Neural cell (in vitro differentiated cells): Measurements from ENCODE around the gene C3orf62. TPM values are rescaled to one million over a fixed set of nuclear protein-coding genes. Genes with fewer than 3 reads are reported as not detected.

Experiments used
- H2AFZ ChIP-seq: fragments of 200-600, 300-800 bp; sonication (generic), shearing (Covaris generic); 2 replicates; pipeline ENCODE4 v1.6.0; 2014; ENCODE audit warnings: low read depth, mild to moderate bottlenecking, antibody characterized with exemption, low read length, moderate library complexity
- H3F3A ChIP-seq: fragments of 200-600 bp; shearing (Covaris generic); 2 replicates; pipeline ENCODE4 v1.6.1; 2016; ENCODE audit warnings: mild to moderate bottlenecking, moderate library complexity, mixed read lengths, antibody characterized with exemption, low read length; ENCODE audit not compliant: insufficient read depth, poor library complexity, severe bottlenecking
- H3K27ac ChIP-seq: fragments of 200-600, 300-800 bp; sonication (generic), shearing (Covaris generic); 2 replicates; pipeline ENCODE4 v1.5.1; 2014; ENCODE audit warnings: mild to moderate bottlenecking, low read length, moderate library complexity
- H3K27me3 ChIP-seq: fragments of 300-800, 200-600 bp; sonication (generic), shearing (Covaris generic); 2 replicates; pipeline ENCODE4 v1.6.0; 2014; ENCODE audit warnings: mild to moderate bottlenecking, low read depth, low read length, moderate library complexity; ENCODE audit not compliant: insufficient read depth
- H3K36me3 ChIP-seq: fragments of 300-800, 200-600 bp; sonication (generic), shearing (Covaris generic); 2 replicates; pipeline ENCODE4 v1.5.1; 2014; ENCODE audit warnings: mild to moderate bottlenecking, antibody characterized with exemption, low read length, moderate library complexity; ENCODE audit not compliant: insufficient read depth
- H3K4me2 ChIP-seq: fragments of 300-800, 200-600 bp; sonication (generic), shearing (Covaris generic); 2 replicates; pipeline ENCODE4 v1.6.0; 2014; ENCODE audit warnings: mild to moderate bottlenecking, low read length
- H3K4me3 ChIP-seq: fragments of 300-800, 200-600 bp; sonication (generic), shearing (Covaris generic); 2 replicates; pipeline ENCODE4 v1.5.1; 2014; ENCODE audit warnings: mild to moderate bottlenecking, low read length, moderate library complexity
- H3K79me2 ChIP-seq: fragments of 200-600 bp; shearing (Covaris generic); replicated peaks from 2 replicates; pipeline ENCODE4 v1.6.0; 2014; ENCODE audit warnings: mild to moderate bottlenecking, low read length, moderate library complexity; ENCODE audit not compliant: insufficient read depth
- H3K9ac ChIP-seq: fragments of 300-800, 200-600 bp; sonication (generic), shearing (Covaris generic); 2 replicates; pipeline ENCODE4 v1.6.1; 2016; ENCODE audit warnings: mild to moderate bottlenecking, low read length, mixed read lengths
- H3K9me2 ChIP-seq: fragments of 200-600 bp; shearing (Covaris generic); 2 replicates; pipeline ENCODE4 v1.6.1; 2016; ENCODE audit warnings: mild to moderate bottlenecking, low read length, mixed read lengths; ENCODE audit not compliant: insufficient read depth
- H3K9me3 ChIP-seq: fragments of 200-600, 300-800 bp; sonication (generic), shearing (Covaris generic); 2 replicates; pipeline ENCODE4 v1.6.1; 2016; ENCODE audit warnings: mild to moderate bottlenecking, mixed run types, low read length, moderate library complexity, mixed read lengths
- H4K20me1 ChIP-seq: fragments of 200-600 bp; shearing (Covaris generic); 2 replicates; pipeline ENCODE4 v1.6.1; 2016; ENCODE audit warnings: mild to moderate bottlenecking, mixed run types; ENCODE audit not compliant: insufficient read depth
- CTCF ChIP-seq: fragments of 450-650 bp; IDR thresholded peaks from 2 replicates; pipeline ENCODE4 v1.5.1; 2014; ENCODE audit warnings: antibody characterized with exemption, mild to moderate bottlenecking, moderate library complexity; ENCODE audit not compliant: poor library complexity, severe bottlenecking
- EP300 ChIP-seq: fragments of 450-650 bp; conservative IDR thresholded peaks from 2 replicates; pipeline ENCODE4 v1.6.1; 2014; ENCODE audit warnings: antibody characterized with exemption, mild to moderate bottlenecking, moderate library complexity; ENCODE audit not compliant: poor library complexity, severe bottlenecking
- EZH2 ChIP-seq: fragments of 200-600, 300-800 bp; shearing (Covaris generic), sonication (generic); IDR thresholded peaks from 2 replicates; pipeline ENCODE4 v1.6.1; 2014; ENCODE audit warnings: antibody characterized with exemption, low read length, borderline replicate concordance, mild to moderate bottlenecking; ENCODE audit not compliant: insufficient read depth, poor library complexity, severe bottlenecking
- MXI1 ChIP-seq: fragments of 450-650 bp; conservative IDR thresholded peaks from 2 replicates; pipeline ENCODE4 v1.6.1; 2014; ENCODE audit warnings: antibody characterized with exemption, mild to moderate bottlenecking; ENCODE audit not compliant: poor library complexity, severe bottlenecking
- POLR2AphosphoS5 ChIP-seq: IDR thresholded peaks from 2 replicates; pipeline ENCODE4 v1.6.1; 2012
- RAD21 ChIP-seq: fragments of 450-650 bp; conservative IDR thresholded peaks from 2 replicates; pipeline ENCODE4 v1.6.1; 2014; ENCODE audit warnings: antibody characterized with exemption, mild to moderate bottlenecking, moderate library complexity
- REST ChIP-seq: IDR thresholded peaks from 2 replicates; pipeline ENCODE4 v1.6.1; 2012; ENCODE audit warnings: borderline replicate concordance
- SMC3 ChIP-seq: fragments of 450-650 bp; conservative IDR thresholded peaks from 2 replicates; pipeline ENCODE4 v1.6.1; 2014; ENCODE audit warnings: antibody characterized with exemption, mild to moderate bottlenecking, moderate library complexity; ENCODE audit not compliant: poor library complexity
- TAF1 ChIP-seq: IDR thresholded peaks from 2 replicates; pipeline ENCODE4 v1.6.1; 2012; ENCODE audit warnings: low read depth
- polyA plus RNA-seq: library from polyadenylated mRNA; depleted of rRNA; stranded (reverse); fragments of >200 nt; gene quantifications from 2 replicates; pipeline ENCODE4 v1.2.3, GENCODE V29; 2014

Gene C3orf62
- polyA plus RNA-seq, 1 donor from 2014 or later: 15.6 TPM

GRCh38 chr3:49271047-49271446 is 6.0 kb downstream of the C3orf62 start (continued):
- TF ChIP-seq RAD21: no peak
- TF ChIP-seq SMC3: no peak
- TF ChIP-seq EP300: no peak

GRCh38 chr3:49270156-49270500 is 6.9 kb downstream of the C3orf62 start:
- H2AFZ ChIP-seq: no peak overlapping the region
- no peaks in the 10 kb centered on the region for H4K20me1 ChIP-seq
- H3K27ac ChIP-seq: no peak overlapping the region
- no peaks in the 10 kb centered on the region for H3K9me3 ChIP-seq
- no peak for TF ChIP-seq TAF1
- TF ChIP-seq EP300: no peak
- TF ChIP-seq EZH2: no peak
- TF ChIP-seq RAD21: no peak
- no peak for TF ChIP-seq CTCF
- no peak for TF ChIP-seq REST
- no peak for TF ChIP-seq SMC3
- no peak for TF ChIP-seq POLR2AphosphoS5
- TF ChIP-seq MXI1: no peak
- H3K4me3 ChIP-seq: no peak overlapping the region
- H3K36me3 ChIP-seq: no peaks in the 10 kb centered on the region
- no peaks in the 10 kb centered on the region for H3K79me2 ChIP-seq
- no peaks in the 10 kb centered on the region for H3K9me2 ChIP-seq
- no peak overlapping the region for H3K9ac ChIP-seq
- no peaks in the 10 kb centered on the region for H3F3A ChIP-seq
- no peak overlapping the region for H3K4me2 ChIP-seq
- no peaks in the 10 kb centered on the region for H3K27me3 ChIP-seq

- Histone ChIP-seq H3K27me3 (no peaks in the 10 kb centered on the region), H3K4me3 (no peak overlapping the region), H3K4me2 (no peak overlapping the region), H3K9me2 (no peaks in the 10 kb centered on the region), H3K27ac (no peak overlapping the region), H2AFZ (no peak overlapping the region), H3K36me3 (no peaks in the 10 kb centered on the region), H3K9ac (no peak overlapping the region), H3K79me2 (no peaks in the 10 kb centered on the region), H4K20me1 (no peaks in the 10 kb centered on the region), H3K9me3 (no peaks in the 10 kb centered on the region), H3F3A (no peaks in the 10 kb centered on the region)
- TF ChIP-seq POLR2AphosphoS5 (no peak), EZH2 (no peak), REST (no peak), EP300 (no peak), SMC3 (no peak), MXI1 (no peak), RAD21 (no peak), CTCF (no peak), TAF1 (no peak)
These were observed 7.4 kb downstream of the C3orf62 start for GRCh38 chr3:49269443-49270155.
